Keratinocyte (primary cell): ENCODE data around the gene CFAP61. TPM values are rescaled to one million over a fixed set of nuclear protein-coding genes. Genes with fewer than 3 reads are reported as not detected.

Source experiments
- DNase-seq: peaks from one replicate; pipeline ENCODE4 v3.0.0-alpha.2; 2011; ENCODE audit warnings: low read depth, missing footprints, low spot score
- FAIRE-seq: peaks from 2 replicates; lab custom pipeline; 2011; peaks lifted over from hg19 to GRCh38; lab: Jason Lieb, UNC
- H2AFZ ChIP-seq: 2 replicates; pipeline ENCODE4 v1.6.0; 2012; ENCODE audit warnings: low read length, control low read depth, inconsistent platforms; ENCODE audit not compliant: control insufficient read depth
- H3K27ac ChIP-seq: 2 replicates; pipeline ENCODE4 v1.5.1; 2011; ENCODE audit warnings: low read length; ENCODE audit not compliant: control insufficient read depth, insufficient read depth
- H3K27me3 ChIP-seq: 3 replicates; pipeline ENCODE4 v1.6.0; 2011; ENCODE audit warnings: low read length; ENCODE audit not compliant: control insufficient read depth, insufficient read depth; ENCODE audit errors: extremely low read depth
- H3K36me3 ChIP-seq, 2 experiments: 2 replicates in 1 of 2; 3 replicates in 1 of 2; pipeline ENCODE4 v1.5.1; 2011; ENCODE audit warnings: low read length in 2 of 2, mild to moderate bottlenecking in 1 of 2; ENCODE audit not compliant: control insufficient read depth in 2 of 2, insufficient read depth in 2 of 2; ENCODE audit errors: extremely low read depth in 1 of 2
- H3K4me1 ChIP-seq: 3 replicates; pipeline ENCODE4 v1.5.1; 2011; ENCODE audit warnings: low read length; ENCODE audit not compliant: control insufficient read depth, insufficient read depth; ENCODE audit errors: extremely low read depth
- H3K4me2 ChIP-seq: 3 replicates; pipeline ENCODE4 v1.6.0; 2011; ENCODE audit warnings: low read depth, low read length; ENCODE audit not compliant: control insufficient read depth, insufficient read depth; ENCODE audit errors: extremely low read depth
- H3K4me3 ChIP-seq, 3 experiments: fragments of 200-600 bp in 1 of 3; sonication (generic) in 1 of 3; 2 replicates in 2 of 3; 3 replicates in 1 of 3; pipeline ENCODE4 v1.5.1; 2011 to 2016; ENCODE audit warnings: low read length in 3 of 3, mild to moderate bottlenecking in 3 of 3, control low read depth in 2 of 3, inconsistent platforms in 1 of 3, low read depth in 1 of 3, mixed read lengths in 1 of 3, mixed run types in 1 of 3, moderate library complexity in 1 of 3; ENCODE audit not compliant: control insufficient read depth in 2 of 3, insufficient read depth in 2 of 3; ENCODE audit errors: extremely low read depth in 1 of 3
- H3K79me2 ChIP-seq: 2 replicates; pipeline ENCODE4 v1.6.0; 2012; ENCODE audit warnings: low read length; ENCODE audit not compliant: control insufficient read depth, insufficient read depth
- H3K9ac ChIP-seq: 3 replicates; pipeline ENCODE4 v1.6.0; 2011; ENCODE audit warnings: low read length; ENCODE audit not compliant: control insufficient read depth, insufficient read depth; ENCODE audit errors: extremely low read depth
- H3K9me1 ChIP-seq: 3 replicates; pipeline ENCODE4 v1.6.0; 2011; ENCODE audit warnings: low read length; ENCODE audit not compliant: control insufficient read depth, insufficient read depth; ENCODE audit errors: extremely low read depth
- H3K9me3 ChIP-seq: 2 replicates; pipeline ENCODE4 v1.5.1; 2012; ENCODE audit warnings: low read depth, low read length; ENCODE audit not compliant: control insufficient read depth
- H4K20me1 ChIP-seq: 3 replicates; pipeline ENCODE4 v1.6.0; 2011; ENCODE audit warnings: low read length; ENCODE audit not compliant: control insufficient read depth, insufficient read depth; ENCODE audit errors: extremely low read depth
- CTCF ChIP-seq, 3 experiments: IDR thresholded peaks in 1 of 3; conservative IDR thresholded peaks in 1 of 3; optimal IDR thresholded peaks in 1 of 3; 2 replicates in 2 of 3; 3 replicates in 1 of 3; pipeline versions ENCODE3 to v1.5.1; 2011; ENCODE audit warnings: low read length in 3 of 3, mild to moderate bottlenecking in 3 of 3, moderate library complexity in 2 of 3, control low read depth in 1 of 3, inconsistent platforms in 1 of 3; ENCODE audit not compliant: insufficient read depth in 2 of 3; ENCODE audit errors: extremely low read depth in 1 of 3
- EZH2 ChIP-seq: IDR thresholded peaks from one replicate; pipeline ENCODE4 v1.6.1; 2012; ENCODE audit warnings: inconsistent platforms, mild to moderate bottlenecking, low read length, moderate library complexity
- dilution Hi-C: fragments of 300-500 bp; cut with MboI; formaldehyde crosslinking; loops from one replicate; pipeline ENCODE4 v1.7.0; 2020; ENCODE audit warnings: low sequenced_read_pairs; ENCODE audit not compliant: extremely low pct_ligation_motif_present
- polyA plus RNA-seq, 5 experiments: library from polyadenylated mRNA; depleted of rRNA in 3 of 5; stranded (reverse) in 3 of 5; stranded (forward) in 1 of 5; unstranded in 1 of 5; fragments of >200 nt; gene quantifications; 1 replicate in 1 of 5; 2 replicates in 3 of 5; 3 replicates in 1 of 5; pipeline versions ENCODE4 v1.2.1 to v1.2.3, GENCODE V29; 2011 to 2012; ENCODE audit warnings: missing spikeins in 2 of 5, low read depth in 1 of 5, low replicate concordance in 1 of 5

The CFAP61 gene
- polyA plus RNA-seq, 1 donor (not counting 4 experiments of a cell fraction or from before 2014, with no cell fraction given), result 0.25 TPM

- Histone ChIP-seq H3K4me2 (no peak overlapping the region), H2AFZ (no peak overlapping the region), H3K9me1 (no peaks in the 10 kb centered on the region), H3K27me3 (no peaks in the 10 kb centered on the region), H3K4me3 (no peak overlapping the region), H3K4me1 (no peaks in the 10 kb centered on the region), H3K9me3 (no peaks in the 10 kb centered on the region), H3K27ac (no peak overlapping the region), H3K9ac (no peak overlapping the region), H4K20me1 (no peaks in the 10 kb centered on the region), H3K36me3 (no peaks in the 10 kb centered on the region), H3K79me2 (no peaks in the 10 kb centered on the region)
- dilution Hi-C loops, result no loop called here
- DNase-seq (no peak), FAIRE-seq (no peak)
- TF ChIP-seq CTCF (optimal IDR thresholded peaks at IDR 0.05 in 1 of 3, IDR thresholded peaks at IDR 0.05 in 1 of 3, conservative IDR thresholded peaks at IDR 0.05 in 1 of 3; ENCODE audit: extremely low read depth in 1 of 3, insufficient read depth in 2 of 3, low read length in 3 of 3), result no peak
- TF ChIP-seq EZH2, result no peak
Observed at GRCh38 chr20:20405623-20406022, 353.3 kb downstream of the CFAP61 start.

GRCh38 chr20:20406306-20406705 is 354.0 kb downstream of the CFAP61 start:
- Histone ChIP-seq H3K9me1 (no peaks in the 10 kb centered on the region), H3K27ac (no peak overlapping the region), H3K4me1 (no peaks in the 10 kb centered on the region), H3K9me3 (no peaks in the 10 kb centered on the region), H3K27me3 (no peaks in the 10 kb centered on the region), H3K79me2 (no peaks in the 10 kb centered on the region), H3K36me3 (no peaks in the 10 kb centered on the region), H4K20me1 (no peaks in the 10 kb centered on the region), H3K4me3 (no peak overlapping the region), H3K4me2 (no peak overlapping the region), H3K9ac (no peak overlapping the region), H2AFZ (no peak overlapping the region)
- DNase-seq, result no peak
- FAIRE-seq, result no peak
- TF ChIP-seq CTCF (optimal IDR thresholded peaks at IDR 0.05 in 1 of 3, IDR thresholded peaks at IDR 0.05 in 1 of 3, conservative IDR thresholded peaks at IDR 0.05 in 1 of 3; ENCODE audit: extremely low read depth in 1 of 3, insufficient read depth in 2 of 3, low read length in 3 of 3) (no peak), EZH2 (no peak)
- dilution Hi-C loops, result no loop called here
